K562 (cell line): Measurements from ENCODE around the gene PTK7. TPM values are rescaled to one million over a fixed set of nuclear protein-coding genes. Genes with fewer than 3 reads are reported as not detected.

Source experiments
- ATAC-seq: fragments of 200-7000 bp; cut with Tn5 transposase; 3 replicates; pipeline ENCODE4 v1.9.1; 2020; ENCODE audit warnings: moderate library complexity
- BruUV-seq: library from RNA; stranded (reverse); fragments of 400-500 nt; replicated peaks from 2 replicates; lab custom pipeline; 2021; lab: Mats Ljungman, UMichigan
- CTCF ChIA-PET: fragments of 300-600 bp; formaldehyde crosslinking; extraction: SDS; loops from one replicate; lab custom pipeline; 2021; ENCODE audit warnings: low intra/inter-chr PET ratio; lab: Yijun Ruan, JAX
- POLR2A ChIA-PET: fragments of 300-600, 350-650 bp; sonication (Branson Sonifier 250); formaldehyde crosslinking; extraction: SDS; loops from one replicate; lab custom pipeline; 2021; ENCODE audit warnings: antibody characterized with exemption, inconsistent platforms; lab: Yijun Ruan, JAX
- DNase-seq, 4 experiments: peaks; one replicate each; pipeline versions ENCODE4 v3.0.0 to v3.0.0-alpha.2; 2011 to 2018; ENCODE audit warnings: low spot score in 3 of 4, mixed read lengths in 3 of 4; ENCODE audit errors: extremely low read depth in 1 of 4
- FAIRE-seq: peaks from 2 replicates; lab custom pipeline; 2011; peaks lifted over from hg19 to GRCh38; lab: Jason Lieb, UNC
- H2AFZ ChIP-seq: 2 replicates; pipeline ENCODE4 v1.6.0; 2011; ENCODE audit warnings: low read depth, low read length, control low read depth, inconsistent platforms
- H3K27ac ChIP-seq: fragments of 200-600 bp; 3 replicates; pipeline ENCODE4 v1.8.0; 2011; ENCODE audit warnings: low read depth, mild to moderate bottlenecking, control low read depth, inconsistent platforms, low read length, moderate library complexity, mixed read lengths; ENCODE audit errors: extremely low read depth
- H3K27me3 ChIP-seq, 2 experiments: fragments of 300-600 bp in 1 of 2; 2 replicates in 1 of 2; 3 replicates in 1 of 2; pipeline versions ENCODE4 v1.6.0 to v1.8.0; 2011; ENCODE audit warnings: inconsistent platforms in 2 of 2, low read length in 2 of 2, mild to moderate bottlenecking in 1 of 2, mixed read lengths in 1 of 2, moderate library complexity in 1 of 2; ENCODE audit not compliant: control insufficient read depth in 2 of 2, insufficient read depth in 2 of 2
- H3K36me3 ChIP-seq: fragments of 300-600 bp; 3 replicates; pipeline ENCODE4 v1.8.0; 2011; ENCODE audit warnings: mild to moderate bottlenecking, low read length, inconsistent platforms; ENCODE audit not compliant: control insufficient read depth, insufficient read depth
- H3K4me1 ChIP-seq, 2 experiments: fragments of 200-600 bp in 1 of 2; replicated peaks in 1 of 2; 2 replicates in 1 of 2; 3 replicates in 1 of 2; pipeline versions ENCODE4 v1.5.1 to v1.8.0; 2011; ENCODE audit warnings: inconsistent platforms in 2 of 2, low read length in 2 of 2, mild to moderate bottlenecking in 1 of 2, mixed read lengths in 1 of 2, moderate library complexity in 1 of 2; ENCODE audit not compliant: control insufficient read depth in 2 of 2, insufficient read depth in 2 of 2
- H3K4me2 ChIP-seq: 2 replicates; pipeline ENCODE4 v1.6.1; 2011; ENCODE audit warnings: low read length, control low read depth, inconsistent platforms, mixed read lengths; ENCODE audit not compliant: insufficient read depth
- H3K4me3 ChIP-seq: fragments of 200-600 bp; sonication (generic), shearing (Covaris generic); 2 replicates; pipeline ENCODE4 v1.5.1; 2016; ENCODE audit warnings: control low read depth, inconsistent platforms
- H3K79me2 ChIP-seq: fragments of 200-600 bp; 3 replicates; pipeline ENCODE4 v1.8.0; 2011; ENCODE audit warnings: low read length, inconsistent platforms; ENCODE audit not compliant: control insufficient read depth, insufficient read depth
- H3K9ac ChIP-seq, 2 experiments: 2 replicates each; pipeline versions ENCODE4 v1.6.0 to v1.6.1; 2011; ENCODE audit warnings: low read depth in 2 of 2, low read length in 2 of 2, control low read depth in 1 of 2, inconsistent platforms in 1 of 2, mild to moderate bottlenecking in 1 of 2, mixed read lengths in 1 of 2; ENCODE audit not compliant: insufficient read depth in 1 of 2
- H3K9me1 ChIP-seq: one replicate; pipeline ENCODE4 v1.6.0; 2011; ENCODE audit warnings: inconsistent platforms, mild to moderate bottlenecking, low read length, moderate library complexity; ENCODE audit not compliant: control insufficient read depth, insufficient read depth
- H3K9me3 ChIP-seq: replicated peaks from 2 replicates; pipeline ENCODE4 v1.5.1; 2011; ENCODE audit warnings: low read depth, low read length, inconsistent platforms; ENCODE audit not compliant: control insufficient read depth, insufficient read depth
- H4K20me1 ChIP-seq: replicated peaks from 2 replicates; pipeline ENCODE4 v1.6.1; 2011; ENCODE audit warnings: low read length, inconsistent platforms, mixed read lengths; ENCODE audit not compliant: control insufficient read depth, insufficient read depth
- C11orf30 ChIP-seq: fragments of 450-650 bp; IDR thresholded peaks from 2 replicates; pipeline ENCODE4 v1.6.1; 2016; ENCODE audit warnings: low read depth, mild to moderate bottlenecking
- ILK ChIP-seq: fragments of 450-650 bp; IDR thresholded peaks from 2 replicates; pipeline ENCODE4 v1.6.1; 2016; ENCODE audit warnings: missing genetic modification characterization, low read depth, mild to moderate bottlenecking, missing compliant biosample characterization, moderate library complexity, borderline replicate concordance
- MAFF ChIP-seq: IDR thresholded peaks from 2 replicates; pipeline ENCODE4 v1.6.1; 2012; ENCODE audit warnings: low read length, improper control_type of control experiment
- MAFG ChIP-seq: fragments of 450-650 bp; conservative IDR thresholded peaks from 2 replicates; pipeline ENCODE4 v1.6.1; 2016; ENCODE audit warnings: missing genetic modification characterization, missing compliant biosample characterization
- MAFK ChIP-seq: IDR thresholded peaks from 2 replicates; pipeline ENCODE4 v1.6.1; 2011; ENCODE audit warnings: low read length, improper control_type of control experiment
- MTA2 ChIP-seq: fragments of 450-650 bp; IDR thresholded peaks from 2 replicates; pipeline ENCODE4 v1.6.1; 2016; ENCODE audit warnings: low read depth
- POLR2A ChIP-seq: fragments of 450-650 bp; conservative IDR thresholded peaks from 2 replicates; pipeline ENCODE4 v1.6.1; 2016
- RAD21 ChIP-seq, 2 experiments: fragments of 250-450 bp in 1 of 2; fragments of 450-650 bp in 1 of 2; sonication (Bioruptor Pico) in 1 of 2; formaldehyde crosslinking in 1 of 2; IDR thresholded peaks in 1 of 2; conservative IDR thresholded peaks in 1 of 2; 2 replicates each; pipeline versions ENCODE4 v1.4.0 to v1.8.0; 2020 to 2022; ENCODE audit warnings: mild to moderate bottlenecking in 2 of 2, moderate library complexity in 1 of 2
- STAT5B ChIP-seq: fragments of 250-450 bp; sonication (Bioruptor Pico); IDR thresholded peaks from 2 replicates; pipeline ENCODE4 v1.8.0; 2021; ENCODE audit warnings: mild to moderate bottlenecking, inconsistent platforms
- ZNF316 ChIP-seq: fragments of 450-650 bp; IDR thresholded peaks from 2 replicates; pipeline ENCODE4 v1.6.1; 2016
- ZNF436 ChIP-seq: fragments of 250-450, 450-650 bp; sonication (Bioruptor Pico); formaldehyde crosslinking; IDR thresholded peaks from 2 replicates; pipeline ENCODE4 v1.7.0; 2020; ENCODE audit warnings: mild to moderate bottlenecking
- ZNF589 ChIP-seq: fragments of 200-800 bp; sonication (Bioruptor generic); IDR thresholded peaks from 2 replicates; pipeline ENCODE4 v1.6.1; 2016; ENCODE audit warnings: low read depth, missing genetic modification characterization, missing compliant biosample characterization
- WGBS: fragments of 100-300 bp; shearing (Covaris generic); methylation state at CpG from one replicate; pipeline ENCODE4 v1.1.6; 2016; ENCODE audit warnings: low coverage, mixed read lengths; ENCODE audit not compliant: insufficient coverage; ENCODE audit errors: missing lambda C conversion rate; 5-methylcytosine and 5-hydroxymethylcytosine counted together
- in situ Hi-C: fragments of 300-500 bp; cut with MboI; formaldehyde crosslinking; loops from 4 replicates; pipeline ENCODE4 v1.15.0; 2018; ENCODE audit warnings: inconsistent platforms, mixed read lengths
- intact Hi-C: fragments of 100-400 bp; cut with micrococcal nuclease; formaldehyde crosslinking; loops from 2 replicates; pipeline ENCODE4 v1.14.2; 2022
- polyA plus RNA-seq, 8 experiments: library from polyadenylated mRNA; depleted of rRNA in 4 of 8; stranded (reverse) in 5 of 8; unstranded in 3 of 8; fragments of >200 nt; fragmentation: Nextera tagmentation in 2 of 8; fragmentation: Illumina TruSeq in 1 of 8; extraction: Ambion mirVana in 2 of 8; extraction: Trizol in 1 of 8; gene quantifications; 2 replicates each; pipeline versions ENCODE4 v1.2.1 to v1.2.3, GENCODE V29; 2011 to 2014; ENCODE audit warnings: inconsistent platforms in 1 of 8, missing spikeins in 1 of 8
- total RNA-seq, 7 experiments: library from RNA; depleted of rRNA in 6 of 7; stranded (reverse); fragments of >200 nt in 6 of 7; fragmentation: Illumina TruSeq in 2 of 7; extraction: Trizol in 2 of 7; gene quantifications; 2 replicates each; pipeline versions ENCODE4 v1.2.1 to v1.2.3, GENCODE V29; 2011 to 2021; ENCODE audit warnings: low replicate concordance in 1 of 7

PTK7 gene
- total and polyA plus RNA-seq, 9 of the 15 experiments (the other 6 are each of a cell fraction or from before 2014, with no cell fraction given): 0.20 to 6.8 (median 4.2) TPM

- Histone ChIP-seq H3K36me3 (no peaks in the 10 kb centered on the region), H3K4me1 (peaks cover 22 to 27% of the 10 kb centered on the region in 2 experiments), H3K4me2 (peak overlapping the region; percentile 2; the same call in 1 of the 2 replicates), H3K79me2 (no peaks in the 10 kb centered on the region), H4K20me1 (no peaks in the 10 kb centered on the region), H3K27ac (no peak overlapping the region), H3K27me3 (no peaks in the 10 kb centered on the region), H3K9ac (no peak overlapping the region), H3K9me3 (no peaks in the 10 kb centered on the region), H3K9me1 (no peaks in the 10 kb centered on the region), H3K4me3 (no peak overlapping the region), H2AFZ (peak overlapping the region; percentile 41)
- FAIRE-seq (no peak), DNase-seq (no peak), ATAC-seq (no peak)
- ChIA-PET POLR2A (interaction anchor here (0.6 to 2.5 kb wide), 9 partner anchors 14 to 379 kb away, joined by 3 to 11 read pairs (median 4); partner anchors contain the start of gene TJAP1), CTCF (no interaction called here)
- intact Hi-C loops: no loop called here
- in situ Hi-C loops: no loop called here
- TF ChIP-seq RAD21 (CRISPR knock-in tag; conservative IDR thresholded peaks at IDR 0.05 in 1 of 2, IDR thresholded peaks at IDR 0.05 in 1 of 2): no peak
- TF ChIP-seq ILK (tag): no peak
- no TSS peak for BruUV-seq
- WGBS: 42% methylated on average over 4 of the region's 4 CpGs
Observed at GRCh38 chr6:43097502-43097901, 21.4 kb downstream of the PTK7 start.

GRCh38 chr6:43101497-43101896 is 25.4 kb downstream of the PTK7 start:
- ChIA-PET CTCF (no interaction called here), POLR2A (no interaction called here)
- no peaks in the 10 kb centered on the region for H3K27me3 ChIP-seq
- WGBS: 53% methylated on average over 4 of the region's 4 CpGs
- no peak for ATAC-seq
- no peaks in the 10 kb centered on the region for H3K9me3 ChIP-seq
- H3K4me2 ChIP-seq: no peak overlapping the region
- no peaks in the 10 kb centered on the region for H3K36me3 ChIP-seq
- H3K4me3 ChIP-seq: no peak overlapping the region
- H3K79me2 ChIP-seq: no peaks in the 10 kb centered on the region
- no peak for DNase-seq
- H3K4me1 ChIP-seq: peaks cover 11 to 16% of the 10 kb centered on the region in 2 experiments
- H3K9me1 ChIP-seq: no peaks in the 10 kb centered on the region
- in situ Hi-C loops: no loop called here
- no TSS peak for BruUV-seq
- intact Hi-C loops: no loop called here
- no peak for FAIRE-seq
- no peaks in the 10 kb centered on the region for H4K20me1 ChIP-seq
- no peak overlapping the region for H2AFZ ChIP-seq
- no peak overlapping the region for H3K9ac ChIP-seq
- H3K27ac ChIP-seq: no peak overlapping the region
- TF ChIP-seq ZNF316 (peak; percentile 98), STAT5B (CRISPR knock-in tag) (no peak), ZNF436 (CRISPR knock-in tag) (no peak), MAFF (peak; percentile 98), ZNF589 (no peak), MAFK (peak; percentile 98), POLR2A (no peak), C11orf30 (peak; percentile 95), MAFG (tag) (peak; percentile 95), MTA2 (no peak)
- TF ChIP-seq, all 486 proteins: peak for 5
